T-helper 2 cell (primary cell): ENCODE measurements around the gene LRMDA.

Source experiments
- DNase-seq, 5 experiments: peaks; one replicate each; pipeline versions ENCODE4 v3.0.0 to v3.0.0-alpha.2; 2012 to 2022

Gene LRMDA

GRCh38 chr10:75425291-75426079 is 5.9 kb upstream of the LRMDA start:
- DNase-seq, result no peak

DNA sequence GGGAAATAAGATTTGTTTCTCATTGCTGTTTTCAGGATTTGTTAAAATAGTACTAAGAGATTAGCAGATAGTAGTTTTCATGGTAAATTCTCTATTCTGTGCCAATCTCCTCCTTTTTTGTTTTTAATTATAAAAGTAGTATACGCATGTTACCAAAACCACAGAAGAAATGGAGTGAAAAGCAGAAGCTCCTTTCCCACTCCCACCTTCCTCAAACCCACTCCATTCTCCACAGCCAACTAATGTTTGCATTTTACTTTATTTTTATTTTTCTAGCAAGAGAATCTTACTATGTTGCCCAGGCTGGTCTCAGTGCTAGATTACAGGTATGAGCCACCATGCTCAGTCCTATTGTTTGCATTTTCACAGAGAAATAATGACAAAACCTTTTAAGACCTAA is 4.5 kb upstream of the LRMDA start:
- no peak for DNase-seq

- DNase-seq, result no peak
Observed at GRCh38 chr10:75427951-75428350, 3.5 kb upstream of the LRMDA start.

DNA sequence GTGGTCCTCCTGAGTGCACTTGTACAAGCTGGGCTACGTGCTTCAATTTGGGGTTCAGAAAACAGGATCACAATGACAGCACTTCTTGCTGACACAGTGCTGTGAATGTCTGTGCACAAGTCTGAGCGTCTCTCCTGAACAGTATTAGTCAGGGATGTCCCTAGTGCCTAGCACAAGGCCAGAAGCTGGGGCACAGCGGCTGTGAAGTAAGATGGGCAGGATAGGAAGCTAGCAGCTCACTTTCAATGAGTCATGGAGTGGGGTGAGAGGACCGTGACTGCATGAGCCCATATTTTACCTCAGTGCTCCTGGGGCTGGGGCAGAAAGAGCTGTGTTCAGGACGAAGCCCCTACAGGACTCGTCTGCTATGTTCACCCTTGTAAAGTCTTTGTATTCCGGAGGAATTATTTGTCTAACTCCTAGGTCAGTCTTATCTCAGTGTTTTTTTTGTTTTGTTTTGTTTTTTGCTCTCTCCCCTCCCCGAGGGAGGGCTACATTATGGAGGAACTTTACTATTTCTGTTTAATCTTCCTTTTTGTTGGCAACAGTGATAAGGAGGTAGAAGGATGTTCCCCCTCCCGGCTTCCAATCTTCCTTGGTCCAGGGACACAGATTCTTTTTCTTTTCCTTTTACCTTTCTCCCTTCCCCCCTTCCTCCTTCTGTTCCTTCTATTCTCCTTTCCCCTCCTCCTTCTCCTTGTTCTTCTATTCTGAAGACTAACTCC is 2.8 kb upstream of the LRMDA start:
- DNase-seq, result no peak

DNA sequence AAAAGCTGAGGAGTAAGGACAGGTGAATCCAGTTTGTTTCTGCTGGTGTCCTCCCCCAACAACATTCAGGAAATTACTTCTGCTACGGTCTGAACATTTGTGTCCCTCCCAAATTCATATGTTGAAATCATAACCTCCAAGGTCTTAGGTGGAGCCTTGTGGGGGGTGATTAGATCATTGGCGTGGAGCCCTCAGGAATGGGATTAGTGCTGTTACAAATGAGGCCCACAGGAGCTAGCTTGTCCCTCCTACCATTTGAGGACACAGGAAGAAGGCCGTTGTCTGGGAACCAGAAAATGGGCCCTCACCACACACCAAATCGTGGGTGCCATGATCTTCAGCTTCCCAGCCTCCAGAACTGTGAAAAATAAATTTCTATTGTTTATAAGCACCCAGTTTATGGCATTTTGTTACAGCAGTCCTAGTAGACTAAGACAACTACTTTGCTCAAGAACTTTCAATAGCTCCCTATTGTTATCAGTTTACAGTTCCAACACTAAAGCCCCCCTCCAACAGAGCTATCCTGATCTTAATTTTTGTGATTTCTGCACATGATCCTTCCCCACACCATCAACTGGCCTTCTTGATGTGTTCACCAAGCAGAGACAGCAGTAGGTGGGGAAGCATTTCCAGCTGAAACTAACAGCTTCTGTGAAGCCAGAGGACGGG is 2.1 kb upstream of the LRMDA start:
- DNase-seq, result no peak

DNA sequence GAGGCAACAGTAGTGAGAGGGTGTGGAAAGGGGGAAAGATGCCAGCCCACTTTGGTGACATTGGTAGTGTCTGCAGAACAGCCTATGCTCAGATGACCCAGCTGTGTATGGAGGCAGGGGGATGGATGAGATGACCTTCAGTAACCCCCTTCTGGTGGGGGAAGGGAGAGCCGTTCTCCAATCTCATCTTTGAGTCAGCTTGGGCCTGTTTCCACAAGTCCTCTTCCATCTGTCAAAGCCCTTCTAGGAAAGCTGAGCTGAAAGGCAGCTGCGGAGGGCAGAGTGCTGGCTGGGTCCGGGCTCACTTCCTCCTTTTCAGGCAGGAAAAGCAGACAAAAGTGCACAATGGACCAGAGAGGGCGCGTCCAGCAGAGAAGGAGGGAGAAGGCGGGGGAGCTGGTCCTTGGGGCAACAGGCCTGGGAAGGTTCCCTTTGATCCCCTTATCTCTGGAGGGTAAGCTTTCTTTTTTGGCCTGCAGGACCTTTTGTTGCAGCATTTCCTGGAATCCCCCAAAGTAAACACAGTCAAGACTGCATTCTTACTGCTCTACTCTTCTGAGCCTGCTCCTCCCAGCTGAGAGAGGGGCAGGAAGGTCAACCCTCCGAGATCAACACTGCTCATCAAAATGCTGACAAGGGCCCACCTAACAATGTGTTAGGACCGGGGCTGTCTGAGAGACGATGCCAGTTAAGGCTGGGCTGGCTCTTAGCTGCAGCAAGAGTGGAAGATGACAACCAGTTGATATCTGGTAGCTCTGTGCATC is 1.2 kb upstream of the LRMDA start:
- no peak for DNase-seq

- no peak for DNase-seq
Observed at GRCh38 chr10:75432176-75432575, 752 bp downstream of the LRMDA start.

GRCh38 chr10:75432763-75433162 is 1.3 kb downstream of the LRMDA start:
- no peak for DNase-seq

DNA sequence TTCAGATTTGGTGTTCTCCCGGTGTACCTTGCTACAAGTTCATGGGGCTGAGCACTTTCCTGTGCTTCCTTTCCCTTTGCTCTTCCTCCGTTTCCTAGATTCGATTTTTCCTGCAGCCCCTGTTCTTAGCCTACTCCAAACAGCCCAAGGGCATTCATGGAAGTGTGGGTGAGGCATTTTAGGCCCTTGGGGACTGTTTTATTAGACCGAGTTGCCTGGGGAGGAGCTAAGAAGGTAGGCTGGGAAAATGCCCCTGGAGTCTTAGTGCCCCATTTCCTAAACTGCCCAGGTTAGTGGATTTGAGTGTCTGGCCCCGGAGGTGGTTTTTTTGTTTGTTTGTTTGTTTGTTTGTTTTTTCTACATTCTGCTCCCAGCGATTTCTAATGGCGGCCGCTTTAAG is 1.8 kb downstream of the LRMDA start:
- no peak for DNase-seq

DNA sequence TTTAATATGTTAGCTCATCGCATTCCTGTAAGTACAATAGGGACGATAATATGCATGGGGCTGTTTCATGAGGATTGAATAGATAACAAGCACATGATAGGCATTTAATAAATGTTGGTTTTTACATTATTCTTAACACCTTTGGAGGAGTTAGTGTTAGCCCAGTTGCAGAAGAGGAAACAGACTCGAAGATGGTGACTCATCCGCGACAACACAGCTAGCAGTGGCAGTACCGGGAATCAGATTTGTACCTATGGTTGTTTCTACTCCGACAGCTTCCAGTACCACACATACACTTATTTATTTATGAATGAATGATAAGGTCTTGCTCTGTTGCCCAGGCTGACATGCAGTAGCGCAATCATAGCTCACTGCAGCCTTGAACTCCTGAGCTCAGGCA is 2.9 kb downstream of the LRMDA start:
- DNase-seq, result no peak

GRCh38 chr10:75435291-75435690 is 3.9 kb downstream of the LRMDA start:
- DNase-seq, result no peak

DNA sequence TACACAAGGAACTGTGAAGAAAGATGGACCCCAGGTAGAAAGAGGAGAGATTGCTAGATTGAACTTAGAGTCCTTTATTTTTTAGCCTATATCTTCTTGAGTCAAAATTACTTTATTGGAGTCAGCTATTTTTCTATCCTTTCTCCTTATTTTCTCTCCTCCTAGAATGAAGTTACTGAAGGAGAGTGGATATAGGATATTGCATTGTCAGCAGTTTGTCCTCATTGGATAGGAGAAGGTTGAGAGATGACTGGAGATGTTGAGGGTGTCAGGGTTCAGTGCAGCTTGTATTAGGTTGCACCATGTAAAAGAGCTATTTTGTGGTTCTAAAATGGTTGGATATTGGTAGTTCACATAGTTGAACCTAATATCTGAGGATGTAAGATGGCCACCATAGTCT is 5.5 kb downstream of the LRMDA start:
- no peak for DNase-seq

- DNase-seq, result no peak
Observed at GRCh38 chr10:75437693-75438092, 6.3 kb downstream of the LRMDA start.

- DNase-seq, result no peak
Observed at GRCh38 chr10:75438275-75438674, 6.9 kb downstream of the LRMDA start.

DNA sequence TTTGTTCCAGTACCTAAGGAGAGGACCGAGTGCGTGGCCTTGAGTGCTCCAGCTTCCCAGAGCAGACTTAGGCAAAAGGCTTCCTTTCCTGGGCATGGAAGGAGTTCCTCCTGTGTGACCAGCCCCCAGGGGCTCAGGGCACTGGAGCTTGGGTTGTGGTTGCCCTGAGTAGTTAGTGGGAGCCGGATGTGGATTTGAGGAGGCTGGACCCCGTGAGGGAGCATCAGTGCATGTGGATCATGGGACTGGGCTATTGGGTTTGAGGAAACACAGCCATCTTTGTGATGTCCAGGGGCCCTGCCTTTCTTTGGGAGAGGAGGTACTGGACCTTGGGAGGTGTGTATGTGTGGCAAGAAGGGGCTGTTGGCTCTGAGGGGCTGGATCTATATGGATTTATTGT is 8.4 kb downstream of the LRMDA start:
- DNase-seq, result no peak

- DNase-seq, result no peak
Observed at GRCh38 chr10:75440271-75440793, 8.9 kb downstream of the LRMDA start.

- DNase-seq, result no peak
Observed at GRCh38 chr10:75441196-75441595, 9.8 kb downstream of the LRMDA start.

- no peak for DNase-seq
Observed at GRCh38 chr10:75441682-75442081, 10.3 kb downstream of the LRMDA start.

DNA sequence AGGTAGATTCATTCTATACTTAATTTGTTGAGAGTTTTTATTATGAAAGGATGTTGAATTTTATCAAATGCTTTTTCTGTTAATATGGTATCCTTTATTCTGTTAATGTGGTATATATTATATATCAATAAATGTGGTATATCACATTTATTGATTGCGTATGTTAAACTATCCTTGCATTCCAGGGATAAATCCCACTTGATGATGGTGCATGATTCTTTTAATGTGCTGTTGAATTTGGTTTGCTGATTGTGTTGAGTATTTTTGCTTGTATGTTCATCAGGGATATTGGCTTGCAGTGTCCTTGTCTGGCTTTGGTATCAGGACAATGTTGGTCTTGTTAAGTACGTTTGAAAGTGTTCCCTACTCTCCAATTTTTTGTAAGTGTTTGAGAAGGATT is 11.9 kb downstream of the LRMDA start:
- DNase-seq, result no peak

- no peak for DNase-seq
Observed at GRCh38 chr10:75444781-75445386, 13.5 kb downstream of the LRMDA start.

DNA sequence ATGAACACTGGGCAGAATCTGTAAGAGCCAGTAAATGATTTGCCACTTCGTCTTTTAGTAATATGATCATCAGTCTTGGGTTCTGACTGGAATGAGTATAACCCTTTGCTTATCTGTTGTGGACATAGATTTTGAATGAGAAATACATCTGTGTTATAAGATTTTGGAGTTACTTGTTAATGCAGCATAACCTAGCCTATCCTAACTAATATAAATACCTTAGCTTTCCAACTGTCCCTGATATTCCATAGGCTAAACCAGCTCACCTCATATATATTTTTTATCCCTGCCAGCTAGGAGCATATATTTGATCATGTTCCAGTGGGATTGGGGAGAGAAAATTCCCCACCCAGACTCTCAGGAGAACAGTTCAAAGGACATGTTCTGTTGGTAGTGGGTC is 15.1 kb downstream of the LRMDA start:
- DNase-seq, result no peak

DNA sequence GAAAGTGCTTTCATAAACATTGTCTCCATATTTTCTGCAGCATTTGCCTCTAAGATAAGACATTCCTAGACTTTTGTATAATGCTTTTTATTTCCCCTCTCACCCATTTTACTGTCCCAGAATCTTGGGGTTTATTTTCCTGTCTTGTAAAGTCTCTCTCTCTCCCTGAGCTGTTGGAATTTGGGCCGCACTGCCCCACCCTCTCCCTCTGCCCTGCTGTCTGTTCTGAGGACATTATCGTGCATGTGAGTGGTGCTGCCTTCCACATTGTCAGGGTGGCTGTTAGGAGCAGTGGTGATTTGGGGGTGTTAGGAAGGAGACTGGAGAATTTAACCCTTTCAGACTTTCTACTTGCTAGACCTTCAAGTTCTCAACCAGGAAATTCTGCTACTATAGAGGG is 16.7 kb downstream of the LRMDA start:
- no peak for DNase-seq
